ENCODE data around the gene FBLN2. TPM values are rescaled to one million over a fixed set of nuclear protein-coding genes. Genes with fewer than 3 reads are reported as not detected.

The FBLN2 gene
- total RNA-seq, 1 donor from 2014 or later: 5.8 TPM

DNA sequence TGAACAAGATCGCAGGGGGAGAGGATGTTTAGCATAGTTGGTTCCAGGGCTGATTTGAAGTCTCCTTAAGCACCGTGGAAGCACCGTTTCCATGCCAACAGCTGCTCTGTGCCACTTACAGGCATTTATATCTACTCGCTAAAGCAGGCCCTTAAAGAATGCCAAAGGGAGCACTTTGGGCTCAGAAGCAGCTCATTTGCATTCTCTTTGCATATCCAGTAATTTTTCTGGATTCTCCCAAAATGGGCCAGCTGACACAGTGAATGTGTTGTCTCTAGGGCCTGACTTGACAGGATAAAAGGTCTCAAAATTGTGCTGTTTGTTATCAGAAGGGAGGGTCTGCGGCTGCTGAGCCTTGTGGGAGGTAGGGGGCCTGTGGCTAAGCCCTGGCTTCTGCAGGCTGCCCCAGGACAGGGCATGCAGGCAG, 138.6 kb downstream of the FBLN2 start:
- H3K4me1 Mint-ChIP-seq (ENCODE audit: low read depth): no peaks in the 10 kb centered on the region
- DNase-seq (ENCODE audit: low spot score, unreplicated experiment): no peak
- peaks cover 42% of the 10 kb centered on the region for H3K27me3 Mint-ChIP-seq
- H3K27ac Mint-ChIP-seq: no peak overlapping the region
- no peaks in the 10 kb centered on the region for H3K9me3 Mint-ChIP-seq (ENCODE audit: low read depth)
- no peaks in the 10 kb centered on the region for H3K36me3 Mint-ChIP-seq (ENCODE audit: insufficient read depth)
- H3K4me3 Mint-ChIP-seq (ENCODE audit: low read depth): no peak overlapping the region
- TF ChIP-seq CTCF (IDR thresholded peaks at IDR 0.05; ENCODE audit: unreplicated experiment): no peak

Other genes starting within 250 kb of the FBLN2 start
- 71.4 and 78.2 TPM in 2 replicates for gene NUP210, start 128.8 kb upstream of the FBLN2 start, total RNA-seq
- gene HDAC11, start 68.8 kb upstream of the FBLN2 start, total RNA-seq: 14.4 and 14.5 TPM in 2 replicates